DMS153 treated with DMSO at 0.1 percent for 48 hours (cell line): ENCODE data around the gene EPB41L5.
"Not testable (repeated sequence)": the region's sequence is repeated elsewhere in the genome, so short reads cannot be mapped to it uniquely, and the experiment has no call there.

Source experiments
- DNase-seq: peaks from one replicate; lab custom pipeline; 2025; ENCODE audit not compliant: unreplicated experiment; lab: John Stamatoyannopoulos, UW

EPB41L5 gene

GRCh38 chr2:120012771-120013596 is at the start of gene EPB41L5:
Gene EPB41L5 (plus strand): TSS chr2:120013077. CDS start chr2:120019085, 6,008 bp downstream.
- DNase-seq, result peak; percentile 90

GRCh38 chr2:119981896-119982295 is 31.0 kb upstream of the EPB41L5 start:
- DNase-seq, result no peak

- DNase-seq, result no peak
Observed at GRCh38 chr2:119982506-119982905, 30.4 kb upstream of the EPB41L5 start.

DNA sequence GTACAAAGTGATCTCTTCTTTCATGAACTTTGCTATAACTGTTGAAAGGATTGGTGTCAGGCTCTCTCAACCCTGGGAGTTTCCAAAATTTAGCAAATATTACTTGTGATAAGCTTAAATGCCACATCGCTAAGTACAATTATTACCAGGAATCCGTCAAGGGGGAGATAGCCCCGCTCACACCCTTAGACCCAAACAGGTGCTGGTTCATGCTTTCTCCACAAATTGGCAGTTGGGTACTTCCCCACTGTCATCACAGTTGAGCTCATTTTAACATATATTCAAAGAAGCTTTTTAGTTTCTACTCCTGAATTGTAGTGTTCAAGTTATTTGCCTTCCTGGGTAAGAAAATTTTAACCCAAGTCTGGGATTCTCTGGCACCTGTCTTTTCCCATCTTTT is 29.8 kb upstream of the EPB41L5 start:
- DNase-seq, result no peak

DNA sequence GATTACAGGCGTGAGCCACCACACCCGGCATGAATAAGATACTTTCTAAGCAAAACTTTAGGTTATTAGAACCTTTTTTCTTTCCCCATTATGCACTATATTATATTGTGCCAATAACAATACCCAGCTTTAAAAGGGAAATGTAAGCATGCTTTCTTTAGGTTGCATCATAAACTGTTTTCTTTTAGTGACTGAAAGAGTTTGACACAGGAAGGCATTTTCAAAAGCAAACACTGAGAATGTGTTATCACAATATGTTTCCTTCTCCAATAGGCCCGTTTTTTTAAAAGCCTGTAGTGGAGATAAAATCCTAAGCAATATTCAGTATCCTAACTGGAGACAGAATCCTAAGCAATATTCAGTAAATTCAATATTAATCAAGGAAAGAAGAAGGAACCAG is 16.7 kb upstream of the EPB41L5 start:
- DNase-seq, result no peak

GRCh38 chr2:119996896-119997891 is 15.7 kb upstream of the EPB41L5 start:
- not testable (repeated sequence) for DNase-seq

GRCh38 chr2:120001471-120001870 is 11.4 kb upstream of the EPB41L5 start:
- DNase-seq, result no peak

DNA sequence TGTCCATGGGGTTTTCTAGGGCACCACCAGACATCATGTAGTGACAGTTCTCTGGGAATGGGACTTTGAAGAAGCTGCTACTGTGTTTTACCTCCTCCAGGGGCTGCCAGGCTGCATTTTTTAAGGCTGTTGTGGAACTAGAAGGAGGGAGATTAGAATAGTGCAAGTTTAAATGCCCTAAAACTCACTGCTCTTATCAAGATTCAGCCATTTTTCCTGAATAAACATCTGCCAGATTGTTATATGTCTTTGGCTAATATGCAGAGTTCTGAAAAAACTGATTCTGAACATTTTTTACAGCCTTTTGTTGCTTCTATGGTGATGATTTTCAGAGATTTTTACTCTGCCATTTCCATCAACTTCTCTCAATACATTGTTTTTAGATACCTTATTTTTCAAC is 8.6 kb upstream of the EPB41L5 start:
- no peak for DNase-seq

DNA sequence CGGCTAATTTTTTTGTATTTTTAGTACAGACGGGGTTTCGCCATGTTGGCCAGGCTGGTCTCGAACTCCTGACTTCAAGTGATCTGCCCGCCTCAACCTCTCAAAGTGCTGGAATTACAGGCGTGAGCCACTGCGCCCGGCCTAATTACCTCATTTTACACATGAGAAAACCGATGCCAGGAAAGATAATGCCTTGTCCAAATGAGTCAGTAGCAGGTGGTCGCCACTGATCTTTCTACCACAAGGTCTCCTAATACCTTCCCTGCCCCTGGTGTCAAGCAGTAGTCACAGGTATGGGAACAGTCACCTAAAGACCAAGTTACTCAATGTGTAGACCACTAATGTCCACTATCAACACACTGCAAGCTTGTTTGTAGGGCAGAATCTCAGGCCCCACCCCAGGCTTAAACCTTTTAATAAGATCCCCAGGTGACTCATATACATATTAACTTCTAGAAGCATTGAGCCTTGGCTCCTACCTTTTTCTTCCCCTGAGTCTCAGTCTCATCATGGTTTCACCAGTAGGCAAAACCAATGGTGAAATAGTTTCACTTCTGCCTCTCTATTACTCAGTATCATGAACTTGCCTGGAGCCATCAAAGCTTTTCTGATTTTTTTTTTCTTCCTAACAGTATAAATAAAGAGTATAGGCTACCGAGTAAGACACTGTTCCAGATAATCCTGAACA is 6.9 kb upstream of the EPB41L5 start:
- DNase-seq, result no peak

DNA sequence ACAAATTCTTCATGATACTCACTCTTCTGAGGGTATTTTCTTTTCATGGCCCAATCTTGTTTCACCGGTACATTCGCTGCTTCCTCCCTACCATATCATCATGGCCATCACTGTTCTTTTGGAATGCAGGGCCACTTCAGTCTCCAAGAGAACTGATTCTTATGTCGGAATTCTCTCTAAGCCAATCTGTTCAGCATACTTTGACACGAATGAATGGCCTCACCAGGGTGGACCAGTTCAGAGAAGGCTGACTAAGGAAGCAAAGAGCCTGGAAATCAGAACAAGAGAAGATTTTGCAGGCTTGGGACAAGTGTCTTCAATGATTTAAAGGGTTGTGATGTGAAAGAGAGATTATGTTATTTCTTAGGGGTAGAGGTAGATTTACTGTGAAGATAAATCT is 5.0 kb upstream of the EPB41L5 start:
- DNase-seq, result no peak

DNA sequence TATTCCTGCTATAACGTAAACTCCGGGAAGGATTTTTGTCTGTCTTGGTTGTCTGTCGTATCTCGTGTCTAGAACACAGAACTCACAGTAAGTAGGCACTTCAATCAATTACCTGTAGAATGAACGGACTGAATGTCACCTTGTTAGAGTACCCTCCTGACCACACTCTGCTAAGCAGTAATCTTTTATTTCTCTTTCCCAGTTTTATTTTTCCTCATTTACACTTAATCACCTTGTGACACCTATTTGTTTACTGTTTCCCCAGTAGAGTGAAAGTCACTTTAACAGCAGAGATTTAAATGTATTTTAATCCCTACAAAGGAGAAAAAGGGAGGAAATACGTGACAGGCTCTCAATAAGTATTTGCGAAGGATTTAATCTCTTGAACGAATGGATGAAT is 514 bp upstream of the EPB41L5 start:
- DNase-seq, result peak; percentile 90

- DNase-seq, result no peak
Observed at GRCh38 chr2:120013597-120014223, 833 bp downstream of the EPB41L5 start.

DNA sequence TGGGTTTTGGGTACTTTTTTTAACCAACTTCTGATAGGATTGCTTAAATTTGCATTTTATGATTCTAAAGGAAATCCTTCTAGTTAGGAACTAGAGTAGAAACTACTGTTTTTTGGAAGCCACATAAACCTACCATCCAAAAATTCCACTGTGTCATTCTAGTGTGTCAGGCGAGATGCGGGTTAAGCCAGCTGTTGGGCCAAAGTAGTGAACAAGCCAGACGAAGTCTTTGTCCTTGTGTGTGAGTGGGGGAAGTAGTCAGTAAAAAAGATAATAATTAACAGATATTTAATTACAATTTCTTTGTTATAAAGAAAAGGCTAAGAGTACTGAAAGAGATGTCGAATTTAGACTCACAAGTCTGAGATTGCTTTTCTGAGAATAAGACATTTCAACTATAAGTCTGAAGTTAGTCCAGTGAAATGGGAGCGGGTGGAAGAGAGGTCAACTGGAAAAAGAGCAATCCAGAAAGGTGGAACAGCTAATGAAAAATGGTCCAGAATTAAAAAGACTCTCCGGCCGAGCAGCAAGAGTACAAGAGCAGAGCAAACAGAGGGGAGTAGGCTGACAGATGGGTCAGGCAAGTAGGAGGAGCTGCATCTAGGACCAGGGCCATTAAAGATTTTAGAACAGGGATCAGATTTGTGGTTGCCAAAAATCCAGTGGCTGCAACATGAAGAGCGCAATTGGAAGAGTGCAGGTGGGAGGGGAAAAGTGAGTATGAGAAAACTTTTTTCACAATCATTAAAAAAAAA is 1.5 kb downstream of the EPB41L5 start:
- DNase-seq, result no peak

GRCh38 chr2:120016800-120017199 is 3.9 kb downstream of the EPB41L5 start:
- no peak for DNase-seq

GRCh38 chr2:120017201-120017600 is 4.3 kb downstream of the EPB41L5 start:
- no peak for DNase-seq

DNA sequence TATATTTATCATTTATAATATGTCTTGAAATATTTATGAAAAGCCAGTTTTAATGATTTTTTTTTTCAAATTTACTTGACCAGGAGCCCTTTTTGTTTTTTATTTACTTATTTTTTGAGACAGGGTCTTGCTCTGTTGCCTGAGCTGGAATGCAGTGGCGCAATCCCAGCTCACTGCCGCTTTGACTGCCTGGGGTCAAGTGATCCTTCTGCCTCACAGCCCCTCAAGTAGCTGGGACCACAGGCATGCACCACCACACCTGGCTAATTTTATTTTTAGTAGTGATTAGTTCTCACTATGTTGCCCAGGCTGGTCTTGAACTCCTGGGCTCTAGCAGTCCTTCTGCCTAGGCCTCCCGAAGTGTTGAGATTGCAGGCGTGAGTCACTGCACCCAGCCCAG is 5.7 kb downstream of the EPB41L5 start:
- no peak for DNase-seq

GRCh38 chr2:120020554-120020953 is 7.7 kb downstream of the EPB41L5 start:
- DNase-seq, result no peak

DNA sequence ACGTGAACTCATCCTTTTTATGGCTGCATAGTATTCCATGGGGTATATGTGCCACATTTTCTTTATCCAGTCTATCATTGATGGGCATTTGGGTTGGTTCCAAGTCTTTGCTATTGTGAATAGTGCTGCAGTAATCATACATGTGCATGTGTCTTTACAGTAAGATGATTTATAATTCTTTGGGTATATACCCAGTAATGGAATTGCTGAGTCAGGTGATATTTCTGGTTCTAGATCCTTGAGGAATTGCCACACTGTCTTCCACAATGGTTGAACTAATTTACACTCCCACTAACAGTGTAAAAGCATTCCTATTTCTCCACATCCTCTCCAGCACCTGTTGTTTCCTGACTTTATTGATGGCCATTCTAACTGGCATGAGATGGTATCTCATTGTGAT is 9.6 kb downstream of the EPB41L5 start:
- DNase-seq, result not testable (repeated sequence)

DNA sequence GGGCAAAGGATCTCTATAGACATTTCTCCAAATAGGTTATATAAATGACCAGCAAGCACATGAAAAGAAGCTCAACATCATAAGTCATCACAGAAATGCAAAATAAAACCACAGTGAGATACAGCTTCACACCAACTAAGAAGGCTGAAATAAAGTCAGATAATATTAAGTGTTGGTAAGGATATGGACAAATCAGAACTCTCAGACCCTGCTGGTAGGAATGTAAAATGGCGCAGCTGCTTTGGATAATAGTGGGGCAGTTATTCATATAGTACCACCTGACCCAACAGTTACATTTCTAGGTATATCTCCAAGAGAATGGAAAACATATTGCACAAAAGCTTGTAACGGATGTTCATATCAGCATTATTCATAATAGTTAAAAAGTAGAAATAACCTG is 14.0 kb downstream of the EPB41L5 start:
- no peak for DNase-seq

DNA sequence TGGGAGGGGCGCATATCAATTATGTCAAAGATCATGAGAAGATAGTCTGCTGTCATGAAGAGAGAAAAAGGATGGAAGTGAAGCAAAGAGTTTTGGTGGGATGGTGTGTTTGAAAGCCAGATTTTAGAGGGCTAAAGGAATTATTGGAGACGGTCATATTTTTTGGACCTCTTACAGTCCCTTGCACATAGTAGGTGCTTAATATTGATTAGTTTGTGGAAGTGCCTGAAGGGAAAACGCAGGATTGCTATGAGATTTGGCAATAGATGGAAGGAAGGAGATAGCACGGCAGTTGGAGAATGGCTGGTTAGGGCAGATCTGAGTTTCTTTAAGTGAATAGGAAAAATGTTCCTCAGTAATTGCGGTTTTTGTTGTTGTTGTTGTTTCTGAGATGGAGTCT is 15.9 kb downstream of the EPB41L5 start:
- DNase-seq, result no peak
